ENCODE measurements around the gene NEK9. TPM values are rescaled to one million over a fixed set of nuclear protein-coding genes. Genes with fewer than 3 reads are reported as not detected.
"Not testable (repeated sequence)": the region's sequence is repeated elsewhere in the genome, so short reads cannot be mapped to it uniquely, and the experiment has no call there.

NEK9 gene
- total RNA-seq, 1 donor from 2014 or later: 25.9 TPM

- Mint-ChIP-seq H3K4me1 (peaks cover 21% of the 10 kb centered on the region), H3K4me3 (peak overlapping the region; percentile 83), H3K27me3 (ENCODE audit: insufficient read depth, low read depth) (peaks cover 2% of the 10 kb centered on the region), H3K36me3 (peaks cover 8% of the 10 kb centered on the region), H3K27ac (peak overlapping the region; percentile 29), H3K9me3 (no peaks in the 10 kb centered on the region)
- Histone ChIP-seq H3K4me3 (no peak overlapping the region), H3K9me3 (ENCODE audit: low read depth) (no peaks in the 10 kb centered on the region), H3K4me1 (no peaks in the 10 kb centered on the region), H3F3A (ENCODE audit: low read depth) (peaks cover 12% of the 10 kb centered on the region), H2AFZ (replicated peaks) (no peak overlapping the region), H3K79me2 (ENCODE audit: low read depth) (peaks cover 5% of the 10 kb centered on the region), H4K20me1 (ENCODE audit: low read depth) (no peaks in the 10 kb centered on the region), H3K36me3 (peaks cover 4% of the 10 kb centered on the region), H3K9ac (no peak overlapping the region), H3K27me3 (no peaks in the 10 kb centered on the region), H3K4me2 (no peak overlapping the region), H3K27ac (no peak overlapping the region)
- TF ChIP-seq EZH2 (IDR thresholded peaks at IDR 0.05) (no peak), CTCF (IDR thresholded peaks at IDR 0.05) (no peak), EZH2phosphoT487 (IDR thresholded peaks at IDR 0.05) (no peak)
- no peak for DNase-seq (ENCODE audit: low spot score)
These were observed 1.2 kb upstream of the NEK9 start for GRCh38 chr14:75127903-75128595.

- H3K9ac ChIP-seq: peak overlapping the region; percentile 50
- peak overlapping the region; percentile 72 for H3K4me2 ChIP-seq
- H3K27ac ChIP-seq; H3K9me3 Mint-ChIP-seq; H3K27me3 Mint-ChIP-seq (ENCODE audit: insufficient read depth, low read depth); H3K4me1 ChIP-seq; H3K79me2 ChIP-seq (ENCODE audit: low read depth); DNase-seq (ENCODE audit: low spot score); H3K36me3 Mint-ChIP-seq; H3K36me3 ChIP-seq; H4K20me1 ChIP-seq (ENCODE audit: low read depth); H3K9me3 ChIP-seq (ENCODE audit: low read depth); H3K27me3 ChIP-seq; H2AFZ ChIP-seq (replicated peaks); H3F3A ChIP-seq (ENCODE audit: low read depth): not testable (repeated sequence)
- Mint-ChIP-seq H3K27ac (peak overlapping the region; percentile 96), H3K4me3 (peak overlapping the region; percentile 83), H3K4me1 (peaks cover 21% of the 10 kb centered on the region)
- peak overlapping the region; percentile 51 for H3K4me3 ChIP-seq
These were observed 599 bp upstream of the NEK9 start for GRCh38 chr14:75127474-75127820.

- no peak for DNase-seq (ENCODE audit: low spot score)
- peak overlapping the region; percentile 83 for H3K4me3 Mint-ChIP-seq
- H3K4me1 Mint-ChIP-seq: peaks cover 21% of the 10 kb centered on the region
- Histone ChIP-seq H3K79me2 (ENCODE audit: low read depth) (peaks cover 5% of the 10 kb centered on the region), H3K4me1 (no peaks in the 10 kb centered on the region), H3K27me3 (no peaks in the 10 kb centered on the region), H4K20me1 (ENCODE audit: low read depth) (no peaks in the 10 kb centered on the region), H3K36me3 (no peaks in the 10 kb centered on the region), H3K4me2 (peak overlapping the region; percentile 72), H3K27ac (no peak overlapping the region), H3K9me3 (ENCODE audit: low read depth) (no peaks in the 10 kb centered on the region), H2AFZ (replicated peaks) (no peak overlapping the region), H3K9ac (peak overlapping the region; percentile 50), H3F3A (ENCODE audit: low read depth) (no peaks in the 10 kb centered on the region), H3K4me3 (peak overlapping the region; percentile 51)
- H3K9me3 Mint-ChIP-seq: no peaks in the 10 kb centered on the region
- H3K27me3 Mint-ChIP-seq (ENCODE audit: insufficient read depth, low read depth): peaks cover 2% of the 10 kb centered on the region
- H3K36me3 Mint-ChIP-seq: peaks cover 4% of the 10 kb centered on the region
- TF ChIP-seq EZH2phosphoT487 (IDR thresholded peaks at IDR 0.05): no peak
- TF ChIP-seq EZH2 (IDR thresholded peaks at IDR 0.05): no peak
- TF ChIP-seq CTCF (IDR thresholded peaks at IDR 0.05): no peak
- H3K27ac Mint-ChIP-seq: peak overlapping the region; percentile 42
These were observed 715 bp downstream of the NEK9 start for GRCh38 chr14:75126121-75126544.

- H3K27ac Mint-ChIP-seq: no peak overlapping the region
These were observed 1.2 kb downstream of the NEK9 start for GRCh38 chr14:75125617-75126016.

More at GRCh38 chr14:75125617-75126016, 1.2 kb downstream of the NEK9 start:
- Histone ChIP-seq H3K27me3 (no peaks in the 10 kb centered on the region), H2AFZ (replicated peaks) (no peak overlapping the region), H3K79me2 (ENCODE audit: low read depth) (peaks cover 5% of the 10 kb centered on the region), H3K4me3 (peak overlapping the region; percentile 51), H3K9me3 (ENCODE audit: low read depth) (no peaks in the 10 kb centered on the region), H3K4me2 (peak overlapping the region; percentile 72), H3K27ac (no peak overlapping the region), H4K20me1 (ENCODE audit: low read depth) (no peaks in the 10 kb centered on the region), H3F3A (ENCODE audit: low read depth) (no peaks in the 10 kb centered on the region), H3K9ac (no peak overlapping the region), H3K4me1 (no peaks in the 10 kb centered on the region), H3K36me3 (no peaks in the 10 kb centered on the region)
- Mint-ChIP-seq H3K4me1 (peaks cover 21% of the 10 kb centered on the region), H3K4me3 (peak overlapping the region; percentile 83), H3K9me3 (no peaks in the 10 kb centered on the region), H3K36me3 (peaks cover 4% of the 10 kb centered on the region), H3K27me3 (ENCODE audit: insufficient read depth, low read depth) (peaks cover 2% of the 10 kb centered on the region)
- TF ChIP-seq EZH2 (IDR thresholded peaks at IDR 0.05) (no peak), CTCF (IDR thresholded peaks at IDR 0.05) (no peak), EZH2phosphoT487 (IDR thresholded peaks at IDR 0.05) (no peak)
- no peak for DNase-seq (ENCODE audit: low spot score)

Measured in neural progenitor cell (in vitro differentiated cells).